HT-29 (cell line): ENCODE results near the gene PCSK6. TPM values are rescaled to one million over a fixed set of nuclear protein-coding genes. Genes with fewer than 3 reads are reported as not detected.
"Not testable (repeated sequence)": the region's sequence is repeated elsewhere in the genome, so short reads cannot be mapped to it uniquely, and the experiment has no call there.

Experiments used
- DNase-seq: peaks from one replicate; pipeline ENCODE4 v3.0.0-alpha.2; 2015; ENCODE audit warnings: low spot score
- total RNA-seq: library from RNA; depleted of rRNA; stranded (reverse); fragments of >200 nt; shearing (Covaris generic); gene quantifications from 2 replicates; pipeline ENCODE4 v1.2.3, GENCODE V29; 2014

Gene PCSK6
- total RNA-seq, 1 experiment from 2014 or later, result 81.0 TPM

GRCh38 chr15:101309436-101310160 is 179.9 kb downstream of the PCSK6 start:
- DNase-seq, result no peak

- no peak for DNase-seq
Observed at GRCh38 chr15:101308604-101309435, 180.7 kb downstream of the PCSK6 start.

GRCh38 chr15:101307897-101308603 is 181.5 kb downstream of the PCSK6 start:
- DNase-seq, result no peak

GRCh38 chr15:101307048-101307896 is 182.2 kb downstream of the PCSK6 start:
- DNase-seq, result no peak

- DNase-seq, result no peak
Observed at GRCh38 chr15:101306341-101307047, 183.0 kb downstream of the PCSK6 start.

- no peak for DNase-seq
Observed at GRCh38 chr15:101305820-101306255, 183.7 kb downstream of the PCSK6 start.

GRCh38 chr15:101303408-101303807 is 186.1 kb downstream of the PCSK6 start:
- DNase-seq, result no peak

GRCh38 chr15:101296418-101297405 is 192.8 kb downstream of the PCSK6 start:
- no peak for DNase-seq

GRCh38 chr15:101295607-101296161 is 193.8 kb downstream of the PCSK6 start:
- DNase-seq, result no peak

- peak; percentile 97 for DNase-seq
Observed at GRCh38 chr15:101294731-101295606, 194.5 kb downstream of the PCSK6 start, which contains the start of gene SNRPA1. SNRPA1 (minus strand) TSS chr15:101295248; CDS start chr15:101295178, 70 bp downstream.

- DNase-seq, result no peak
Observed at GRCh38 chr15:101293122-101293521, 196.4 kb downstream of the PCSK6 start.

- peak; percentile 64 for DNase-seq
Observed at GRCh38 chr15:101288905-101289513, 200.5 kb downstream of the PCSK6 start.

- DNase-seq, result not testable (repeated sequence)
Observed at GRCh38 chr15:101287342-101287741, 202.2 kb downstream of the PCSK6 start.

- DNase-seq, result no peak
Observed at GRCh38 chr15:101286471-101287114, 202.9 kb downstream of the PCSK6 start.

- no peak for DNase-seq
Observed at GRCh38 chr15:101283931-101284330, 205.6 kb downstream of the PCSK6 start.

- DNase-seq, result no peak
Observed at GRCh38 chr15:101280007-101280406, 209.5 kb downstream of the PCSK6 start.
